Measurements from ENCODE around the gene SNRPD2.

SNRPD2 gene

DNA sequence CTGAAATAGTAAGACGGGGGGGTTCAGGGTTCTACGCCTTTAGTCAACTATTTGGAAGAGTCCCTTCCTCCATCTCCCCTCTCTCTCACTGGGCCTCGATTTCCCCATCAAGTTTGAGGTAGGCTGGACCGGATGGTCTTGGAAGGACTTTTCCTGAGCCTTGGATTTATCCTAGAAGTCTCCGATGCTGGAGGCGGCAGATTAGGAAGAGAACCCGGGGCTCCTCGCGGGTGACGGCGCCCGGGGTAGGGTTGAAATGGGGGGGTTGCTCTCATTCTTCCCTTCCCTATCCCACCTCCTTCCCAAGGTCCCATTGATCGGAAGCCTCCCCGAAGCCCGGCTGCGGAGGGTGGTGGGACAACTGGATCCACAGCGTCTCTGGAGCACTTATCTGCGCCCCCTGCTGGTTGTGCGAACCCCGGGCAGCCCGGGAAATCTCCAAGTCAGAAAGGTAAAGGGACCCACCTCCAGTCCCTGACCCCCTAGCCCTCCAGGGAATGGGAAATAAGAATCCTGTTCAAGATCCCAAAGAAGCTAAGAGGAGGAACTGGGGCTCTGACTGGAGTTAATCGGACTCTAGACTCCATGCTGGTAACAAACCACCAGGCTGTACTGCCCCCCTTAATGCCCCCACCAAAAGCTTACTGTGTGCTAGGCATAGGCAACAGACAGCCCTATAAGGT lies 1.5 kb upstream of the SNRPD2 start:
- TF ChIP-seq REST (IDR thresholded peaks at IDR 0.05; ENCODE audit: insufficient read depth in 1 of 2, low read depth in 2 of 2, low read length in 2 of 2) (no peak), POLR2AphosphoS5 (IDR thresholded peaks at IDR 0.05; ENCODE audit: low read depth, low read length) (no peak), SIN3A (IDR thresholded peaks at IDR 0.05; ENCODE audit: borderline replicate concordance, insufficient read depth, low read length) (no peak), FOXP2 (optimal IDR thresholded peaks at IDR 0.05; ENCODE audit: borderline replicate concordance, extremely low read depth, extremely low read length, insufficient read depth) (no peak), TAF1 (IDR thresholded peaks at IDR 0.05; ENCODE audit: borderline replicate concordance, insufficient read depth, low read length) (no peak)

DNA sequence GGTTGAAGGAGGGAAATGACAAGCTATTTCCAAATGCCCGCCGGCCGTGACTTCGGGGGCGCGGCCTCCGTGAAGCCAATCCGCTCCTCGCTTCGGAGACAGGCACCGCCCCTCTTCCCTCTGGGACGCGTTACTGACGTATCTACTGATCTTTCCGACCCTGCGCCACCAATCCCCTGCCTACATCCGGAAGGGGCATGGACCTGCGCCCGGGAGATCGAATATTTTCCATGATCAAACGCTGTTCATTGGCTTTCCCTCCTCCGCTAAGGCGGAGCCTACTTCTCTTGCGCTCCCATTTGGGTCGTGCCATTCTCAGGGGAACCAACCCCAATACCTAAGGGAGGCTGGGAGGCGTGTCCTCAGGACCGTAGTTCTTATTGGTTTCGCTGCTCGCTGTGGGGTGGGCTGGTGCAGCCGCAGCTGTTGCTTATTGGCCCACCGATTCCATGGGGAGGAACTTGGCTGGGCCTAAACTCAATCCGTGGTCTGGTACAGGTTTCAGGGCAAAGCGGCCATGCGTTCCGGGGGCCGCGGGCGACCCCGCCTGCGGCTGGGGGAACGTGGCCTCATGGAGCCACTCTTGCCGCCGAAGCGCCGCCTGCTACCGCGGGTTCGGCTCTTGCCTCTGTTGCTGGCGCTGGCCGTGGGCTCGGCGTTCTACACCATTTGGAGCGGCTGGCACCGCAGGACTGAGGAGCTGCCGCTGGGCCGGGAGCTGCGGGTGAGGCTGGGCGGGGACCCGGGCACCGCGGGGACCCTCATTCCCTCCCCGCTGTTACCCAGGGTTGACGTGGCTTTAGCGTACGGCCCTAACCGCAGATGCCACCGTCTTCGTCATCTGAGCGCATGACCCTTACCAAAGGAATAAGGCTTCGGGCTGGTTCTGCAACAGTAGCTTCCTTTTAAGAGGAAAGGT lies 693 bp upstream of the SNRPD2 start, which contains the start of gene QPCTL:
Gene QPCTL (plus strand): TSS at position 480 of the 919 bp plus-strand sequence. CDS start 38 bp downstream, at position 518.
- TF ChIP-seq TAF1 (IDR thresholded peaks at IDR 0.05; ENCODE audit: borderline replicate concordance, insufficient read depth, low read length), result peak; percentile 26; the same call in 1 of the 2 replicates
- TF ChIP-seq SIN3A (IDR thresholded peaks at IDR 0.05; ENCODE audit: borderline replicate concordance, insufficient read depth, low read length), result peak; percentile 43; the same call in 1 of the 2 replicates
- TF ChIP-seq FOXP2 (optimal IDR thresholded peaks at IDR 0.05; ENCODE audit: borderline replicate concordance, extremely low read depth, extremely low read length, insufficient read depth), result no peak

- TF ChIP-seq POLR2AphosphoS5 (IDR thresholded peaks at IDR 0.05; ENCODE audit: low read depth, low read length), result no peak
- TF ChIP-seq TAF1 (IDR thresholded peaks at IDR 0.05; ENCODE audit: borderline replicate concordance, insufficient read depth, low read length), result no peak
- no peak for TF ChIP-seq REST (IDR thresholded peaks at IDR 0.05; ENCODE audit: insufficient read depth in 1 of 2, low read depth in 2 of 2, low read length in 2 of 2)
- no peak for TF ChIP-seq SIN3A (IDR thresholded peaks at IDR 0.05; ENCODE audit: borderline replicate concordance, insufficient read depth, low read length)
Observed at GRCh38 chr19:45687599-45687998, 4.2 kb downstream of the SNRPD2 start.

DNA sequence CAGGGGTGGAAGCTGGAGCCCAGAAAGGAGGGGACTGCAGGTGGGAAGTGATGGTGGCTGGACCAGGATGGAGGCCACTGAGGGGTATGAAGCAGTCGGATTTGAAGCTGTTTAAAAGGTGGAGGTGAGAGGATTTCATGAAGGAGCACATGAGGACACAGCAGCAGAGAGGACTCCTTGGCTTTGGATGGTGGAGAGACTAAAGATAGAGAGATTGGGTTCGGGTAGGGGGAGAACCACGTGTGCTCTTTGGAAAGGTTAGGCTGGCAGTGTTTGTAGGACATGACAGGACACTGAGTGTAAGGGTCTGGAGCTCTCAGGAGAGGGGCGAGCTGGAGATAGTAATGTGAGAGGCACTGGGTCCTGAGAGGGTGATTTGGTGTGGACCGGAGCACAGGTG lies 8.8 kb downstream of the SNRPD2 start:
- TF ChIP-seq POLR2AphosphoS5 (IDR thresholded peaks at IDR 0.05; ENCODE audit: low read depth, low read length) (no peak), TAF1 (IDR thresholded peaks at IDR 0.05; ENCODE audit: borderline replicate concordance, insufficient read depth, low read length) (no peak), REST (IDR thresholded peaks at IDR 0.05; ENCODE audit: insufficient read depth in 1 of 2, low read depth in 2 of 2, low read length in 2 of 2) (no peak), FOXP2 (optimal IDR thresholded peaks at IDR 0.05; ENCODE audit: borderline replicate concordance, extremely low read depth, extremely low read length, insufficient read depth) (no peak), SIN3A (IDR thresholded peaks at IDR 0.05; ENCODE audit: borderline replicate concordance, insufficient read depth, low read length) (no peak)

DNA sequence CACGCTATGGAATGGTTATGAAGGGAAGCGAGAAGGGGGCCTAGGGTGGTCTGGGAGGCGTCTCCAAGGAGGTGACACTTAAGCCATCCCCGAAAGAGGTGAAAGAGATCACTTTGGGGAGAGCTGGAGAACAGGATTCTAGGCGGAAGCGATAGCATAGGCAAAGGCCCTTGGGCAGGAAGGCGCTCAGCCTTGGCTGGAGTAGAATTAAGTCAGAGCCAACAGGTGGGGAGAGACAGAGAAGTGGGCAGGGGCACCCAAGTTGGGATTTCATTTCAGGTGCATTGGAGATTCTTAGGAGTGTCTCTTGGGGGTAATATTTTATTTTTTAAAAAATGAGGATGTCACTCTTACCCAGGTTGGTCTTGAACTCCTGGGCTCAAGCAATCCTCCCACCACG lies 9.6 kb downstream of the SNRPD2 start:
- no peak for TF ChIP-seq POLR2AphosphoS5 (IDR thresholded peaks at IDR 0.05; ENCODE audit: low read depth, low read length)
- TF ChIP-seq TAF1 (IDR thresholded peaks at IDR 0.05; ENCODE audit: borderline replicate concordance, insufficient read depth, low read length), result no peak
- TF ChIP-seq REST (IDR thresholded peaks at IDR 0.05; ENCODE audit: insufficient read depth in 1 of 2, low read depth in 2 of 2, low read length in 2 of 2), result no peak
- TF ChIP-seq FOXP2 (optimal IDR thresholded peaks at IDR 0.05; ENCODE audit: borderline replicate concordance, extremely low read depth, extremely low read length, insufficient read depth), result no peak
- TF ChIP-seq SIN3A (IDR thresholded peaks at IDR 0.05; ENCODE audit: borderline replicate concordance, insufficient read depth, low read length), result no peak
